ENCODE measurements around the gene APLP1. TPM values are rescaled to one million over a fixed set of nuclear protein-coding genes. Genes with fewer than 3 reads are reported as not detected.
"Not testable (repeated sequence)": the region's sequence is repeated elsewhere in the genome, so short reads cannot be mapped to it uniquely, and the experiment has no call there.

The APLP1 gene
- polyA plus RNA-seq, 1 donor from 2014 or later, result not detected

DNA sequence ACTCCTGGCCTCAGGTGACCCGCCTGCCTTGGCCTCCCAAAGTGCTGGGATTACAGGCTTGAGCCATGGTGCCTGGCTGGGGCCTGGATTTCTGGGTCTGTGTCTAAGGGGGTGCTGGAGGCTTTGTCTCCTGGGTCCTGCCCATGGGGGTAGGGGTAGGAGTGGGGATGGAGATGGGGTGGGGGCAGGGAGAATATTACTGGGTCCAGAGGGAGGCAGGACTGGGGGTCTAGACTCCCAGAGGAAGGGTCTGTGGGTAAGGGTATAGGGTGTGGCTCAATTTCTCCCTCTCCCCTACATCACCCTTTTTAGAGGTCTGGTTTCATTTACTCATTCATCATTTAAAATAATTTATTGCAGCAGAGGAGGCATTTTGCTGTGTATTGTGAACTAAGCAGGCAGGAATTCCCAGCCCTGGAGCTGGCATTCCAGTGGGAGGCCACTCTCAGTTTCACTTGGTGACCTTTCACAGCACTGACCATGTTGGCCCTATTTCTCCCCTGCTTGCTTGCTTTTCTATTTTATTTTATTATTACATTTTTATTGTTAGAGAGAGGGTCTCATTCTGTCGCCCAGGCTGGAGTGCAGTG lies 32.8 kb downstream of the APLP1 start:
- peaks cover 34 to 47% (median 37%) of the 10 kb centered on the region in 3 donors for H3K4me1 Mint-ChIP-seq

GRCh38 chr19:35901854-35902661 lies 33.7 kb downstream of the APLP1 start, which contains the start of gene HCST:
Gene HCST (plus strand): TSS chr19:35902529. CDS start chr19:35902594, 65 bp downstream.
- Mint-ChIP-seq H3K4me3 (peak within 1 kb of the TSS; percentile 88 to 99 (median 94)), H3K4me1 (peaks cover 35 to 47% (median 37%) of the 10 kb centered on the region in 3 donors), H3K27me3 (no peaks in the 10 kb centered on the region), H3K36me3 (peaks cover 2% of the 10 kb centered on the region), H3K27ac (peak within 1 kb of the TSS; percentile 96 to 99 (median 99)), H3K9me3 (no peaks in the 10 kb centered on the region)

More for the DNA sequence above, 32.8 kb downstream of the APLP1 start:
- no peaks in the 10 kb centered on the region for H3K9me3 Mint-ChIP-seq
- H3K27me3 Mint-ChIP-seq, result no peaks in the 10 kb centered on the region
- peaks cover 2% of the 10 kb centered on the region for H3K36me3 Mint-ChIP-seq
- peak overlapping the region; percentile 96 to 99 (median 99) for H3K27ac Mint-ChIP-seq
- H3K4me3 Mint-ChIP-seq, result peak overlapping the region; percentile 93 to 99 (median 98)

DNA sequence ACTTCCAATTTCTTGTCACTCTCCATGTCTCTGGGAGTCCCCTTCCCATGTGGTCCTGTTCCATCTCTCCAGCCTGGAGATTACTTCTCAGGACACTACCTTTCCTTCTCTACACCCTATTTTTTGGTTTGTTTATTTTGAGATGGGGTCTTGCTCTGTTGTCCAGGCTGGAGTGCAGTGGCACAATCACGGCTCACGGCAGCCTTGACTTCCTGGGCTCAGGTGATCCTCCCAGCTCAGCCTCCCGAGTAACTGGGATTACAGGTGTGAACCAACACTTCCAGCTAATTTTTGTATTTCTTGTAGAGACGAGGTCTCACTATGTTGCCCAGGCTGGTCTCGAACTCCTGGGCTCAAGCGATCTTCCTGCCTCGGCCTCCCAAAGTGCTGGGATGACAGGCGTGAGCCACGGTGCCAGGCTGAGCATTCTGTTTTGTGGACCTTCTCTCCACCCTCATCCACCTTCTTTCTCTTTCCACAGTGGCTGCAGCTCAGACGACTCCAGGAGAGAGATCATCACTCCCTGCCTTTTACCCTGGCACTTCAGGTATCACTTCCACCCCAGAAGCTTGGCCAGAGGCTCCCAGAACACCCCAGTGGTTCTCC lies 34.6 kb downstream of the APLP1 start:
- Mint-ChIP-seq H3K27me3 (no peaks in the 10 kb centered on the region), H3K4me3 (peak overlapping the region; percentile 76 to 95 (median 88)), H3K27ac (peak overlapping the region; percentile 91 to 99 (median 96)), H3K36me3 (peaks cover 2% of the 10 kb centered on the region), H3K9me3 (no peaks in the 10 kb centered on the region), H3K4me1 (peaks cover 32 to 44% (median 37%) of the 10 kb centered on the region in 3 donors)

- Mint-ChIP-seq H3K4me3 (peak overlapping the region; percentile 76 to 95 (median 88)), H3K36me3 (peaks cover 2% of the 10 kb centered on the region), H3K9me3 (no peaks in the 10 kb centered on the region), H3K27ac (peak overlapping the region; percentile 91 to 99 (median 96)), H3K4me1 (peaks cover 34 to 44% (median 37%) of the 10 kb centered on the region in 3 donors), H3K27me3 (no peaks in the 10 kb centered on the region)
Measured at GRCh38 chr19:35903550-35904179, 35.3 kb downstream of the APLP1 start.

DNA sequence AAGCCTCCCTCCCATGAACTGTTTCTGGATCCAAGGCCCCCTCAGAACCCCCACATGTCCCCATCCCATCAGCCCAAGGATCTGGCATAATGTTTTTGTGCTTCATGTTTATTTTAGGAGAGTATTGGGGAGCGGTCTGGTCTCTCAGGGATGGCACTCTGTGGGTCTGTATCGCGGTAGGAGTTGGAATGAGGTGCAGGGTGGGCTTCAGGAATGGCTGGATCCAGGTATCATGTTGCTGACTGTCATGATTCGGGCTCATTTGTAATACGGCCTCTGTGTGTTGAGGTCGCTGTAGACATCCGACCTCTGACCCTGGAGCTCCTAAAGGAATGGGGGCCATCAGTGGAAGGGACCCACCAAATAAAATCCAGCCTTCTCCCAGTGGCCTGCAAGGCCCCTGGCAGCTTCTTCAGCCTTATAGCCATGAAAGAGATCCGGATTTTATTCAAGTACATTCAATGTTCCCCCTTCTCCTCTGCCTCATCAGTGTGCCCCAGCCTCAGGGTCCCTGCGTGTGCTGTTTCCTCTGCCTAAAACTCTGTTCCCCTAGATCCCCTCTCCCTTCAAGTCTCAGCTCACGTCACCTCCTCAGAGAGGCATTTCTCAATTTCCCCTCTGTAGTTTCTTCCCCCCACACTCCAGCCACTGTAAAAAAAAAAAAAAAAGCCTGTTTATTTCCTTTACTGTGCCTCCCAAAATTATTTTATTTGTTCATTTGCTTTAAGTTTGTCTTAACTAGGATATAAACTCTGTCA lies 36.1 kb downstream of the APLP1 start:
- Mint-ChIP-seq H3K27me3 (no peaks in the 10 kb centered on the region), H3K4me1 (peaks cover 41 to 50% (median 43%) of the 10 kb centered on the region in 3 donors), H3K4me3 (peak overlapping the region in 2 of 4 donors; percentile 76 to 83), H3K9me3 (no peaks in the 10 kb centered on the region), H3K27ac (peak overlapping the region; percentile 91 to 99 (median 96)), H3K36me3 (peaks cover 1% of the 10 kb centered on the region)

DNA sequence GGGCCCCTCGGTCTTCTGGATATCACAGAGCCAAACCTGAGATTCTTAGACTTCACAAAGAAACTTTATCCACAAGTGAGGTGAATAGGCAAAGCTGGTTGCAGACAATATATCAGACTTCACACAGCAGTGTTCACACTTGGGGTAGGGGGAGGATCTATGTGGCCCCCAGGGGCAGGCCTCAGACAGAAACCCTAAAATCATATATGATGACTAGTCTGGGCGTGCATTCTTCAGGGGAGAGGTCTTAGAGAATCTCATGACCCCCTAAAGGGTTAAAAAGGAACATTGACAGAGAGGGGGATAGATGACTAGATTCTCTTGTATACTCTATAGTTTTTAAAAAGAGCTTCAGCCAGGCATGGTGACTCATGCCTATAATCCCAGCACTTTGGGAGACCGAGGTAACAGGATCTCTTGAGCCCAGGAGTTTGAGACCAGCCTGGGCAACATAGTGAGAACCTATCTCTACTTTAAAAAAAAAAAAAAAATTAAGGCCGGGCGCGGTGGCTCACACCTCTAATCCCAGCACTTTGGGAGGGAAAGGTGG lies 36.9 kb downstream of the APLP1 start:
- Mint-ChIP-seq H3K36me3 (no peaks in the 10 kb centered on the region), H3K27ac (peak overlapping the region; percentile 91 to 99 (median 96)), H3K4me3 (peak overlapping the region in 2 of 4 donors; percentile 22 to 76), H3K9me3 (no peaks in the 10 kb centered on the region), H3K4me1 (peaks cover 44 to 53% (median 46%) of the 10 kb centered on the region in 3 donors), H3K27me3 (no peaks in the 10 kb centered on the region)

GRCh38 chr19:35907377-35907745 lies 39.0 kb downstream of the APLP1 start:
- Mint-ChIP-seq H3K4me3 (peak overlapping the region in 2 of 4 donors; percentile 42 to 81), H3K27ac (peak overlapping the region; percentile 85 to 99 (median 97)), H3K4me1 (peaks cover 35 to 49% (median 41%) of the 10 kb centered on the region in 3 donors)

GRCh38 chr19:35908010-35908441 lies 39.7 kb downstream of the APLP1 start, which contains the start of gene TYROBP:
Gene TYROBP (minus strand): TSS chr19:35908295. CDS start chr19:35908228, 67 bp downstream.
- Mint-ChIP-seq H3K27me3 (no peaks in the 10 kb centered on the region), H3K4me1 (peaks cover 31 to 43% (median 35%) of the 10 kb centered on the region in 3 donors), H3K27ac (peak within 1 kb of the TSS; percentile 97 to 99 (median 97))

More at GRCh38 chr19:35907377-35907745, 39.0 kb downstream of the APLP1 start:
- Mint-ChIP-seq H3K9me3 (no peaks in the 10 kb centered on the region), H3K27me3 (no peaks in the 10 kb centered on the region), H3K36me3 (no peaks in the 10 kb centered on the region)

GRCh38 chr19:35908973-35909683 lies 40.8 kb downstream of the APLP1 start:
- H3K36me3 Mint-ChIP-seq, result no peaks in the 10 kb centered on the region
- no peaks in the 10 kb centered on the region for H3K27me3 Mint-ChIP-seq
- H3K4me1 Mint-ChIP-seq, result peaks cover 28 to 38% (median 32%) of the 10 kb centered on the region in 3 donors
- no peaks in the 10 kb centered on the region for H3K9me3 Mint-ChIP-seq
- H3K27ac Mint-ChIP-seq, result peak overlapping the region; percentile 97 to 99 (median 97)
- H3K4me3 Mint-ChIP-seq, result peak overlapping the region; percentile 59 to 93 (median 82)

More at GRCh38 chr19:35908010-35908441, 39.7 kb downstream of the APLP1 start, which contains the start of gene TYROBP:
- Mint-ChIP-seq H3K4me3 (peak within 1 kb of the TSS; percentile 59 to 93 (median 82)), H3K36me3 (no peaks in the 10 kb centered on the region), H3K9me3 (no peaks in the 10 kb centered on the region)

GRCh38 chr19:35909684-35910035 lies 41.3 kb downstream of the APLP1 start:
- Mint-ChIP-seq H3K4me1 (peaks cover 26 to 34% (median 29%) of the 10 kb centered on the region in 3 donors), H3K36me3 (no peaks in the 10 kb centered on the region), H3K27me3 (no peaks in the 10 kb centered on the region), H3K27ac (peak overlapping the region; percentile 97 to 99 (median 97)), H3K4me3 (peak overlapping the region in 3 of 4 donors; percentile 78 to 93 (median 85)), H3K9me3 (no peaks in the 10 kb centered on the region)

DNA sequence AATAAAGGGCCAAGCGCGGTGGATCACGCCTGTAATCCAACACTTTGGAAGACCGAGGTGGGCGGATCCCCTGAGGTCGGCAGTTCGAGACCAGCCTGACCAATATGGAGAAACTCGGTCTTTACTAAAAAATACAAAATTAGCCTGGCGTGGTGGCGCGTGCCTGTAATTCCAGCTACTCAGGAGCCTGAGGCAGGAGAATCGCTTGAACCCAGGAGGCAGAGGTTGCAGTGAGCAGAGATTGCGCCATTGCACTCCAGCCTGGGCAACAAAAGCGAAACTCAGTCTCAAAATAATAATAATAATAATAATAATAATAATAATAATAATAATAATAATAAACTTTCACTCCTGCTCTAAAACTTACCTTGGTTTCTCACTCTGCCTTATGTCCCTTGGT lies 42.0 kb downstream of the APLP1 start:
- Mint-ChIP-seq H3K4me3 (peak overlapping the region in 1 of 4 donors; percentile 58), H3K4me1 (peaks cover 19 to 29% (median 27%) of the 10 kb centered on the region in 3 donors), H3K27ac (peak overlapping the region in 1 of 3 donors; percentile 97)
- not testable (repeated sequence) for H3K27me3 Mint-ChIP-seq, H3K36me3 Mint-ChIP-seq, H3K9me3 Mint-ChIP-seq

- Mint-ChIP-seq H3K9me3 (no peaks in the 10 kb centered on the region), H3K36me3 (no peaks in the 10 kb centered on the region), H3K27me3 (no peaks in the 10 kb centered on the region), H3K4me3 (peak overlapping the region in 1 of 4 donors; percentile 66), H3K27ac (peak overlapping the region in 2 of 3 donors; percentile 62 to 67), H3K4me1 (peaks cover 18 to 29% (median 27%) of the 10 kb centered on the region in 3 donors)
Measured at GRCh38 chr19:35911173-35911572, 42.8 kb downstream of the APLP1 start.

DNA sequence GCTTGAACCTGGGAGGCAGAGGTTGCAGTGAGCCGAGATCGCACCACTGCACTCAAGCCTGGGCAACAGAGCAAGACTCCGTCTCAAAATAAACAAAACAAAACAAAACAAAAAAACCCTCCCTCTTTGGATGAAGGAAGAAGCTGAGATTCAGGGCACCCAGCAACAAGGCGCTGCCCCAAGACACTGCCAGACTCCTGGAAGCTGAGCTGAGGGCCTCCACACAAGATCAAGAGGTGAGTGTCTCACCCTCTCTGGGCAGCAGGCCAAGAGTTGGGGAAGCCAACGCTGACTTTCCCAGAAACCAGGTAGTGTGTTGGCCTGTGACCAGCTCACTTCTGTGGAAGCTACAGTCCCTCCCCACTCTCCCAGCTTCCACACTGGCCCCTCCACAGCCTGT lies 43.4 kb downstream of the APLP1 start:
- Mint-ChIP-seq H3K36me3 (no peaks in the 10 kb centered on the region), H3K27me3 (no peaks in the 10 kb centered on the region), H3K27ac (peak overlapping the region in 2 of 3 donors; percentile 62 to 67), H3K4me3 (peak overlapping the region in 1 of 4 donors; percentile 66), H3K9me3 (no peaks in the 10 kb centered on the region), H3K4me1 (peaks cover 18 to 29% (median 27%) of the 10 kb centered on the region in 3 donors)

Measured in IgD-negative memory B cell (primary cell).